Natural killer cell (primary cell): ENCODE data around the gene APOBR. TPM values are rescaled to one million over a fixed set of nuclear protein-coding genes. Genes with fewer than 3 reads are reported as not detected.
A peak's percentile ranks its signal among the peaks of the same experiment; 100 is the strongest.
"Not testable (repeated sequence)": the region's sequence is repeated elsewhere in the genome, so short reads cannot be mapped to it uniquely, and the experiment has no call there.

ENCODE experiments used
- ATAC-seq, 3 donors: fragments of 150-1000 bp in 2 of 3; fragments of 200-7000 bp in 1 of 3; cut with Tn5 transposase; 1 replicate in 1 of 3; 2 replicates in 2 of 3; pipeline ENCODE4 v1.10.0; 2021; ENCODE audit warnings: mild to moderate bottlenecking in 2 of 3, moderate library complexity in 2 of 3
- DNase-seq, 2 donors: peaks; one replicate each; pipeline versions ENCODE4 v3.0.0 to v3.0.0-alpha.2; 2013 to 2021; ENCODE audit warnings: mixed read lengths in 1 of 2
- H3K27ac ChIP-seq: one replicate; pipeline ENCODE4 v1.5.1; 2013; ENCODE audit warnings: mild to moderate bottlenecking, low read length
- H3K27me3 ChIP-seq: one replicate; pipeline ENCODE4 v1.6.1; 2013; ENCODE audit warnings: low read length; ENCODE audit not compliant: control insufficient read depth, insufficient read depth
- H3K36me3 ChIP-seq: one replicate; pipeline ENCODE4 v1.6.1; 2013; ENCODE audit warnings: low read length; ENCODE audit not compliant: control insufficient read depth, insufficient read depth
- H3K4me1 ChIP-seq: one replicate; pipeline ENCODE4 v1.6.1; 2013; ENCODE audit warnings: low read length; ENCODE audit not compliant: control insufficient read depth, insufficient read depth
- H3K4me3 ChIP-seq: one replicate; pipeline ENCODE4 v1.5.1; 2013; ENCODE audit warnings: low read length
- H3K9me3 ChIP-seq: one replicate; pipeline ENCODE4 v1.6.1; 2013; ENCODE audit warnings: low read length; ENCODE audit not compliant: control insufficient read depth, insufficient read depth
- H3K27ac Mint-ChIP-seq, 2 donors: one replicate each; pipeline ENCODE4 v1.8.0; 2022; ENCODE audit warnings: mild to moderate bottlenecking in 2 of 2, mixed read lengths in 2 of 2, moderate library complexity in 1 of 2
- H3K27me3 Mint-ChIP-seq, 2 donors: one replicate each; pipeline ENCODE4 v1.8.0; 2022; ENCODE audit warnings: low read depth in 2 of 2, mixed read lengths in 2 of 2
- H3K36me3 Mint-ChIP-seq: one replicate; pipeline ENCODE4 v1.8.0; 2022; ENCODE audit warnings: mixed read lengths
- H3K4me1 Mint-ChIP-seq, 2 donors: one replicate each; pipeline ENCODE4 v1.8.0; 2022; ENCODE audit warnings: mixed read lengths in 2 of 2
- H3K4me3 Mint-ChIP-seq: one replicate; pipeline ENCODE4 v1.8.0; 2022; ENCODE audit warnings: mild to moderate bottlenecking, moderate library complexity, mixed read lengths
- H3K9me3 Mint-ChIP-seq, 2 donors: one replicate each; pipeline ENCODE4 v1.8.0; 2022; ENCODE audit warnings: mixed read lengths in 2 of 2
- CTCF ChIP-seq: fragments of 200-600 bp; IDR thresholded peaks from one replicate; pipeline ENCODE4 v1.8.0; 2022; ENCODE audit warnings: antibody characterized with exemption
- WGBS: methylation state at CpG from one replicate; pipeline ENCODE4 v1.1.7; 2013; ENCODE audit warnings: missing lambda C conversion rate; ENCODE audit not compliant: insufficient coverage; 5-methylcytosine and 5-hydroxymethylcytosine counted together
- intact Hi-C: fragments of 100-400 bp; cut with micrococcal nuclease; formaldehyde crosslinking; loops from one replicate; pipeline ENCODE4 v1.14.2; 2022
- total RNA-seq, 4 donors: library from RNA; stranded (reverse); fragments of 120-200 nt in 1 of 4; gene quantifications; one replicate each; pipeline versions ENCODE4 v1.2.3 to v1.2.4, GENCODE V29; 2013 to 2022

Gene APOBR
- total RNA-seq, 3 donors from 2014 or later (not counting 1 experiment from before 2014, with no cell fraction given): 64.9 to 84.8 (median 83.0) TPM

- intact Hi-C loops: loop anchor here (10.0 kb wide), 1 partner anchor 193 kb away; no protein-coding TSS in a partner anchor
- ATAC-seq (no peak), DNase-seq (no peak)
- Mint-ChIP-seq H3K27ac (peak overlapping the region; percentile 98 to 100), H3K9me3 (no peaks in the 10 kb centered on the region), H3K27me3 (no peaks in the 10 kb centered on the region), H3K4me1 (peaks cover 42 to 58% of the 10 kb centered on the region in 2 donors), H3K36me3 (no peaks in the 10 kb centered on the region), H3K4me3 (peak overlapping the region; percentile 99)
- Histone ChIP-seq H3K27me3 (no peaks in the 10 kb centered on the region), H3K4me3 (no peak overlapping the region), H3K36me3 (peaks cover 23% of the 10 kb centered on the region), H3K27ac (no peak overlapping the region), H3K9me3 (no peaks in the 10 kb centered on the region), H3K4me1 (peaks cover 73% of the 10 kb centered on the region)
- TF ChIP-seq CTCF: no peak
- WGBS: 95% methylated on average over 33 of the region's 33 CpGs
Observed at GRCh38 chr16:28497861-28498599, 3.6 kb downstream of the APOBR start.

- ATAC-seq (no peak), DNase-seq (no peak)
- Mint-ChIP-seq H3K9me3 (no peaks in the 10 kb centered on the region), H3K27me3 (no peaks in the 10 kb centered on the region), H3K27ac (peak overlapping the region; percentile 65 to 72), H3K4me3 (no peak overlapping the region), H3K4me1 (peaks cover 36 to 50% of the 10 kb centered on the region in 2 donors), H3K36me3 (no peaks in the 10 kb centered on the region)
- H3K27me3 ChIP-seq: no peaks in the 10 kb centered on the region
- H3K36me3 ChIP-seq: peaks cover 23% of the 10 kb centered on the region
- H3K9me3 ChIP-seq: no peaks in the 10 kb centered on the region
- H3K4me1 ChIP-seq: peaks cover 65% of the 10 kb centered on the region
- intact Hi-C loops: loop anchor here (10.0 kb wide), 1 partner anchor 194 kb away; no protein-coding TSS in a partner anchor
- no peak for TF ChIP-seq CTCF
- no peak overlapping the region for H3K27ac ChIP-seq
- 97% methylated on average over 15 of the region's 15 CpGs for WGBS
- no peak overlapping the region for H3K4me3 ChIP-seq
Observed at GRCh38 chr16:28498666-28499381, 4.4 kb downstream of the APOBR start.

GRCh38 chr16:28499854-28500253, 5.4 kb downstream of the APOBR start:
- intact Hi-C loops: loop anchor here (10.0 kb wide), 1 partner anchor 195 kb away; no protein-coding TSS in a partner anchor
- no peak overlapping the region for H3K27ac Mint-ChIP-seq
- 90% methylated on average over 10 of the region's 10 CpGs for WGBS

GRCh38 chr16:28500476-28501180, 6.2 kb downstream of the APOBR start:
- H3K27ac ChIP-seq, intact Hi-C loops, H3K9me3 ChIP-seq, ATAC-seq, H3K9me3 Mint-ChIP-seq, H3K36me3 Mint-ChIP-seq, DNase-seq, H3K27ac Mint-ChIP-seq, H3K27me3 Mint-ChIP-seq, H3K4me3 ChIP-seq, H3K27me3 ChIP-seq: not testable (repeated sequence)
- peaks cover 47% of the 10 kb centered on the region for H3K4me1 ChIP-seq
- H3K4me1 Mint-ChIP-seq: peaks cover 21 to 32% of the 10 kb centered on the region in 2 donors
- H3K4me3 Mint-ChIP-seq: peak overlapping the region; percentile 25
- 86% methylated on average over 18 of the region's 18 CpGs for WGBS
- peaks cover 23% of the 10 kb centered on the region for H3K36me3 ChIP-seq

More at GRCh38 chr16:28499854-28500253, 5.4 kb downstream of the APOBR start:
- no peaks in the 10 kb centered on the region for H3K36me3 Mint-ChIP-seq
- Histone ChIP-seq H3K27ac (no peak overlapping the region), H3K27me3 (no peaks in the 10 kb centered on the region), H3K9me3 (no peaks in the 10 kb centered on the region), H3K4me1 (peaks cover 55% of the 10 kb centered on the region), H3K36me3 (peaks cover 23% of the 10 kb centered on the region), H3K4me3 (no peak overlapping the region)
- ATAC-seq (no peak), DNase-seq (no peak)
- peak overlapping the region; percentile 25 for H3K4me3 Mint-ChIP-seq
- H3K4me1 Mint-ChIP-seq: peaks cover 29 to 40% of the 10 kb centered on the region in 2 donors
- H3K9me3 Mint-ChIP-seq: no peaks in the 10 kb centered on the region
- TF ChIP-seq CTCF: no peak
- no peaks in the 10 kb centered on the region for H3K27me3 Mint-ChIP-seq
